Measurements from ENCODE around the gene PKIG.

Gene PKIG

DNA sequence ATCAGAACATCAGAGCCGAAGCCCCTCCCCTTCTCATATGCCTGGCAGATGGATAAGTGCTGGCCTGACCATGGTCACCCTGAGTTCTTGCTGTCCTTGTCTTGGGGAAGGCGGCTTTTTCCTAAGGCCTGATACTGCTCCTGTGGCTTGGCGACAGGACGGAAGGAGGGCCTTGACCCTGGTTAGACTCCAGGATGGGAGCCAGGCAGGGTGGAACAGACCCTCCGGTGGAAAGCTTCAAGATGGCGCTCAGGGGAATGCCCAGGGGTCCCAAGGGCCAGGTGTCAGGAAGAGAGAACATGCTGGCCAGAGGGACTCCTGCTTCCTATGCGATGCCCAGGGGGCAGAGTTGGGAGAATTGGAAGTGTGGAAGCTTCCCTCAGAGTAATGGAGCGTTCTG, 39.6 kb downstream of the PKIG start:
- no peak for DNase-seq

- no peak for DNase-seq
These were observed 40.3 kb downstream of the PKIG start for GRCh38 chr20:44622501-44623270.

DNA sequence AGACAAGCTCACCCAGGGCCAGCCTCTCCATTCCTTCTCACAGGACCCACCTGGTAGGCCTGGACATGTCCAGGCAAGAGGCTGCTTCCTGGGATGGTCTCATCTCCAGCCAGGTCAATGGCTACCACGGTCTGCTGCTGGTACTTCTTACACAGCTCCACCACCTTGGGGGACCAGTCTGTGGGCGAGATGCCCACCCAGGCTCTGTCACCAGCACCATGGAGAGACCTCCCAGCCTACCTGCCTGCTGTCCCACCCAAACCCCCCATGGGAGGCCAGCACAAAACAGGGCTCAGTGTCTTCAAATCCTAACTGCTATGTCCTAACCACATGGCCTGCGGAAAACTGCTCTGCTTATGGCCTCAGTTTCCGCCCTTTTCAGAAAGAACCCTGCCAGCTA, 41.8 kb downstream of the PKIG start:
- no peak for DNase-seq

- no peak for DNase-seq
These were observed 42.4 kb downstream of the PKIG start for GRCh38 chr20:44624743-44625271.

DNA sequence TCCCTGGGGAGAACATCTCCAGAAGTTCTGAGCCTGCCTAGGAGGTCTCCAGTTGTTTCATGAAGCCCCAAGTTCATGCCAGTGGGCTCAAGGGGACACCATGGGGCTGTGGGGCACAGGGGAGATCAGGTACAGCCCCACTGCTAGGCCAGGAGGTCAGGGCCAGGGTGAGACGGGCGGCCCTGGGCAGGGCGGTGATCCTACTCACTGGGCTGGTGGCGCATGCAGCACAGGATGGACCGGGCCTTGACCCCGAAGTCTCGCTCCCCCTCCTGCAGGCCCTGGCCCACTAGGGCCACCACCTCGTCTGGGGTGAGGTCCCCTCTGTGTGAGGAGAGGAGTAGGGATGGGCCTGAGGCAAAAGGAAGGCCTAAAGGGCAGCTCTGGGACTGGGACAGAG, 43.0 kb downstream of the PKIG start:
- DNase-seq = no peak

GRCh38 chr20:44626278-44626677, 43.9 kb downstream of the PKIG start:
- no peak for DNase-seq

- DNase-seq = no peak
These were observed 45.1 kb downstream of the PKIG start for GRCh38 chr20:44627364-44628010.

- DNase-seq = no peak
These were observed 46.6 kb downstream of the PKIG start for GRCh38 chr20:44629017-44629385.

DNA sequence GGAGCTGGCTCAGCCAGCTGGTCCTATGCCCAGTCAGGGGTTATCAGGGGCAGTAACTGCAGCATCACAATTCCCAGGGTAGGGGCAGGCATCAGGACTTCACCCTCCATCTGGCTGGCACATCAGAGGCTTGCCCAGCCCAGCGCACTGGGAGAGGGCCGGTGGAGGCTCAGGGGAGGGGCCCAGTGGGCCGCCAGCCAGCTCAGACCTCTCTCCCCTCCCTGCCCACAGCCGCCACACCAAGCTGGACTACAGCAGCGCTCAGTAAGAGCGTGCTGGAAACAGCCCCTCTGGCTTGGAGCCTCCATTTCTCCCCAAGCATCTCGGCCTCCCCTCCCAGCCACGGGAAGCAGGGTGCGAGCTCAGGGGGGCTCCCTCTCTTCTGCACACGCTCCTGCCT, 47.2 kb downstream of the PKIG start:
- DNase-seq = no peak

GRCh38 chr20:44630297-44630696, 47.9 kb downstream of the PKIG start:
- DNase-seq = no peak

GRCh38 chr20:44632103-44632752, 49.8 kb downstream of the PKIG start:
- DNase-seq = no peak

- no peak for DNase-seq
These were observed 50.9 kb downstream of the PKIG start for GRCh38 chr20:44633187-44633810.

DNA sequence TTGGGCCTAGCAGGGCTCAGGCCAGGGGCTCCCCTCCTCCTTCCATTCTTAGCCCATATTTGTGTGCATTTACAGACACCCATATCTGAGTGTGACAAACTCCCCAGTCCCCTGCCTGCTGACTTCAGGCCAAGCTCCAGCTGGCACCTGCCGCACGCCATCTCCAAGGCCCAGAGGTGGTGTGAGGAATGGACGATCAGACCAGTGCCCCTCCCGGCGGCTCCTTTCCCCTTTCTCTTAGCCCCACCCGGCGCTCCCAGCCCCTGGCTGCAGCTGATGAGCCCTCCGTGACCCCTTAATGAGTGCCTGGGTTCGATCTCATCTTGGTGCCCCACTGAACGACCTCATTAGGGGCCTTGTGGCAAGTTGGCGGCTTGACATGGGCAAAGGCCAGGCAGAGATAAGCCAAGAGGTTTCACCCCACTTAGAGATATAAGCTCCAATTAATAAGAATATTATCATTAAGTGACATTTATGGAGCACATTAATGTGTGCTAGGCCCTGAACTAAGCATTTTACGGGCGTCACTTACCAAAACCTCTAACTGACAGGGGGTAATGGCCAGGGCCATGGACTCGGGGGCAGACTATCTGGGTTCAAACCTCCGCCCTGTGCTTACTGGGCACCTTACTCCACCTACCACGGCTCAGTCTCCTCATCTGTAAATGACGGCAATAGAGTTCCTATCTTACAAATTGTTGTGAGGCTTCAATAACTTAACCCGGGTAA, 51.7 kb downstream of the PKIG start:
- no peak for DNase-seq

DNA sequence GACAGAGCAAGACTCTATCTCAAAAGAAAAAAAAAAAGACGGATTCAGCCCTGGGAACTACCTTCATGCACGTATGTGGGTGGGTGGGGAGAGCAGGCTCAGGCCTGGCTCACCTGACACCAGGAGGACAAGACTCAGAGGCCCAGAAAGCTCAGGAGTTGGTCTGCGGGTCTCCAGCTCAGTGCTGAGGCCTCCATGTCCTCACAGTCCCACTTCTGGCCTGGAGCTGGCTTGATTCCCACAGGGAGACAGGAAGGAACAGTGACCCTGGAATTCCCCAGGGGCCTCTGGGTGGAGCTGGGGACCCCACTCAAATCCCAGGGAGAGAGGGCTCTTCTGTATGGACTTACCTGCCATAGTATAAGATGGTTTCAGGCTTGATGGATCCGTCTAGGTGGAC, 53.5 kb downstream of the PKIG start:
- no peak for DNase-seq

- DNase-seq = no peak
These were observed 54.7 kb downstream of the PKIG start for GRCh38 chr20:44637042-44637441.

DNA sequence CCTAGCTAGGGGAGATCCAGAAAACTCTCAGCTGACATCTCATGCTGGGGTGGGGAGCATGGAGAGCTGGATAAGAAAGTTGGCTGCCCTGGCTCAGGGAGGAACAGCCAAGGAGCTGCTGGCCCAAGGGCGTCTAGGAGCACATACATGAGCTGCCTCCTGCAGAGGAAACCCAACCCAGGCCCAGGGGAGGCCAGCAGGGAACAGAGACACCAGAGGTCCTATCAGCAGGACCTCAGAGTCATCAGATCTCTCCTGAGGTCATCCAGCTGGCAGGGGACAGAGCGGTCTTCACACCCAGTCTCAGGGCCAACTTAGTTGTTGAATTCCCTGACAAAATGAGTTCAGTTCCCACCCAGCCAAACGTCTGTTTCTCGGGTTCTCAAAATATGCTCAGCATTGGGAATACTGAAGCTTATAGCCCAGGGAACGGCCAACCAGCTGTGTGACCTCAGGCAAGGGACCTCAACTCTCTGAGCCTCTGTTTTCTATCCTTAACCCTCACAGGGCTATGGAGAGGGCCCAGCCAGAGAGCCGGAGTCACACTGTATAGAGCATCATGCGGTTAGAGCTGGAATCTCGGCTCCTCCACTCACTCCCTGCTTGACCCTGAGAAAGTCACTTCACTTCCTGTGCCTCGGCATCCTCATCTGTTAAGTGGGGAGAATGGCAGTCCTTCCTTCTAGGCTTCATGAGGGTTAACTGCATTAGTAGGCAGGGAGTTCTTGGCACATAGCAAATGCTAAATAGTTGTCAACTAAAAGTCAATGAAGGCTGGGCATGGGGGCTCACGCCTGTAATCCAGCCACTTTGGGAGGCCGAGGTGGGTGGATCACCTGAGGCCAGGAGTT, 55.4 kb downstream of the PKIG start:
- no peak for DNase-seq

GRCh38 chr20:44640522-44640921, 58.1 kb downstream of the PKIG start:
- no peak for DNase-seq

DNA sequence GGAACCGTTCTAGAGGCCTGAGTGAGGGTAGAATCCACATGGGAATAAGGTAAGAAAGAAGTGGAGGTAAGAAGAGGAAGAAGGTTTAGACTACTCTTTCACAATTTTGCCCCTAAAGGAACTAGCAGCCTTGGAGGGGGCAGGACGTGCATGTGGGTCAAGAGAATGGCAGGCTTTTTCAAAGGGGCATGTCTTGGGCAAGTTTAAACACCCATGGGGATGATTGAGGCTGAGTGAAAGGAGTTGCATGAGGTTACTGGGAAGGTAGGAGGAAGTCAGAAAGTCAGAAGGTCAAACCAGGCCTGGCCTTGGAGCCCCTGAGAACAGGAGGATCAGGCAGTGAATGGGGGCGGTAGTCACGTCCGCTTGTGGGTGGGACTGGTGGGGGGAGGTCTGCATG, 58.9 kb downstream of the PKIG start:
- no peak for DNase-seq

GRCh38 chr20:44642203-44643153, 60.1 kb downstream of the PKIG start:
- DNase-seq = no peak

DNA sequence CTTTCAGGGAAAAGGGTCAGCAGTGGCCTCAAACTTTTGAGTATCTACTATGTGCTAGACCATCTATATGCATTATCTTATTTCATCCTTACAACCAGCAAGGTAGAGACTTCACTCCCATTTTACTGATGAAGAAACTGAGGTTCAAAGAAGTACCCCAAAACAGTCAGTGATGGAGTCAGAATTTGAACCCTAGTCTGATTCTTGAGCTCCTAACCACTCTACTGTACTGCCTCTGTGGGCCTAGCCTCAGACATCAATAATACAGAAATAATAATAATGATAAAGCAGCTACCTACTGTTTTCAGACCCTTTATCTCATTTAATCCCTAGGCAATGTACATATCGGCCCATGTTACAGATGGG, 60.8 kb downstream of the PKIG start:
- DNase-seq = no peak

All from amniotic stem cell (primary cell).